ENCODE measurements around the gene NUP153. TPM values are rescaled to one million over a fixed set of nuclear protein-coding genes. Genes with fewer than 3 reads are reported as not detected.

NUP153 gene
- polyA plus RNA-seq, 3 donors from 2014 or later, result 2.0 to 7.0 (median 2.6) TPM

DNA sequence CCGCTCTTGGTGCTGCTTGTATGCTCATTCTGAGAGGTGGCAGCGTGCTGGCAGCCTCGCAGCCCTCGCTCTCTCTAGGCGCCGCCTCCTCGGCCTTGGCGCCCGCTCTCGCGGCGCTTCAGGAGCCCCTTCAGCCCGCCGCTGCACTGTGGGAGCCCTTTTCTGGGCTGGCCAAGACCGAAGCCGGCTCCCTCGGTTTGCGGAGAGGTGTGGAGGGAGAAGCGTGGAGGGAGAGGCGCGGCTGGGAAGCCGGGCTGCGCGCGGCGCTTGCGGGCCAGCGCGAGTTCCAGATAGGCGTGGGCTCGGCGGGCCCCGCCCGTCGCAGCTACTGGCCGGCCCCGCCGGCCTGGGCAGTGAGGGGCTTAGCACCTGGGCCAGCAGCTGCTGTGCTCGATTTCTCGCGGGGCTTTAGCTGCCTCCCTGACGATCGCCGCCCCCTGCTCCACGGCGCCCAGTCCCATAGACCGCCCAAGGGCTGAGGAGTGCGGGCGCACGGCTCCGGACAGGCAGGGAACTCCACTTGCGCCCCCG, 126.1 kb downstream of the NUP153 start:
- H3K9me3 Mint-ChIP-seq, result peaks cover 0 to 8% (median 4%) of the 10 kb centered on the region in 6 donors
- peak overlapping the region in 2 of 6 donors; percentile 29 to 42 for H3K27ac Mint-ChIP-seq
- peaks cover 19% of the 10 kb centered on the region in 2 donors for H3K4me1 Mint-ChIP-seq
- peak overlapping the region; percentile 61 to 85 (median 78) for H3K4me3 Mint-ChIP-seq
- H3K27me3 Mint-ChIP-seq (ENCODE audit: low read depth in 3 of 3), result peaks cover 4 to 7% (median 4%) of the 10 kb centered on the region in 3 donors
- peaks cover 0 to 5% (median 0%) of the 10 kb centered on the region in 3 donors for H3K36me3 Mint-ChIP-seq
- DNase-seq, result peak in 2 of 3 donors; percentile 29 to 35

- peaks cover 0 to 5% (median 5%) of the 10 kb centered on the region in 3 donors for H3K36me3 Mint-ChIP-seq
- H3K27ac Mint-ChIP-seq, result peak overlapping the region in 1 of 6 donors; percentile 60
- no peak overlapping the region for H3K4me3 Mint-ChIP-seq
- DNase-seq, result no peak
- peaks cover 2 to 9% (median 3%) of the 10 kb centered on the region in 3 donors for H3K27me3 Mint-ChIP-seq (ENCODE audit: low read depth in 3 of 3)
- H3K4me1 Mint-ChIP-seq, result peaks cover 4 to 6% of the 10 kb centered on the region in 2 donors
- peaks cover 0 to 8% (median 4%) of the 10 kb centered on the region in 6 donors for H3K9me3 Mint-ChIP-seq
Observed at GRCh38 chr6:17577059-17577458, 129.7 kb downstream of the NUP153 start.

- Mint-ChIP-seq H3K9me3 (peaks cover 0 to 8% (median 4%) of the 10 kb centered on the region in 6 donors), H3K27me3 (ENCODE audit: low read depth in 3 of 3) (peaks cover 3 to 9% (median 3%) of the 10 kb centered on the region in 3 donors), H3K4me3 (no peak overlapping the region), H3K4me1 (no peaks in the 10 kb centered on the region), H3K36me3 (peaks cover 0 to 5% (median 5%) of the 10 kb centered on the region in 3 donors), H3K27ac (no peak overlapping the region)
- DNase-seq, result no peak
Observed at GRCh38 chr6:17574866-17575560, 131.7 kb downstream of the NUP153 start.

DNA sequence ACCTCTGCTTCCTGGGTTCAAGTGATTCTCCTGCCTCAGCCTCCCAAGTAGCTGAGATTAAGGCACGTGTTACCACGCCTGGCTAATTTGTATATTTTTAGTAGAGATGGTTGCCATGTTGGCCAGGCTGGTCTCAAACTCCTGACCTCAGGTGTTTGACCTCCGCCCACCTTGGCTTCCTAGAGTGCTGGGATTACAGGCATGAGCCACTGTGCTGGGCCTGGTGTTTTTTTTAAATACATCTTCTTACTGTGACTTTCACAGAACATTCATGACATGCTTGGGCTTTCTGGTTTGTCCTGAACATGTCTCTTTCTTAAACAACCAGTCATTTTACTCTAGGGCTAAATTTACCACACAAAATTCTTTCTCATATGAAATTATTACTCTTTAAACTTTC, 141.3 kb downstream of the NUP153 start:
- Mint-ChIP-seq H3K36me3 (peaks cover 0 to 4% (median 0%) of the 10 kb centered on the region in 3 donors), H3K4me3 (no peak overlapping the region), H3K27me3 (ENCODE audit: low read depth in 3 of 3) (peaks cover 2 to 8% (median 7%) of the 10 kb centered on the region in 3 donors), H3K27ac (no peak overlapping the region), H3K9me3 (peaks cover 0 to 9% (median 2%) of the 10 kb centered on the region in 6 donors), H3K4me1 (no peaks in the 10 kb centered on the region)
- DNase-seq, result no peak

Other genes starting within 250 kb of the NUP153 start
- gene FAM8A1, start 106.6 kb downstream of the NUP153 start, polyA plus RNA-seq, result 10 to 100 TPM in 2 of 3 donors, 1 to 10 TPM in 1; 5.8 to 18.7 (median 12.0) TPM

All from immature natural killer cell (primary cell).